HG02852 (cell line): ENCODE data around the gene HDGFL1.

ENCODE experiments used
- ATAC-seq: cut with Tn5 transposase; IDR thresholded peaks from one replicate; pipeline ENCODE4 v1.9.1; 2021; ENCODE audit warnings: mild to moderate bottlenecking, moderate library complexity; ENCODE audit not compliant: unreplicated experiment

Gene HDGFL1

GRCh38 chr6:22569281-22570184 is at the start of gene HDGFL1:
Gene HDGFL1 (plus strand): TSS chr6:22569566. CDS start chr6:22569576, 10 bp downstream.
- no peak for ATAC-seq

DNA sequence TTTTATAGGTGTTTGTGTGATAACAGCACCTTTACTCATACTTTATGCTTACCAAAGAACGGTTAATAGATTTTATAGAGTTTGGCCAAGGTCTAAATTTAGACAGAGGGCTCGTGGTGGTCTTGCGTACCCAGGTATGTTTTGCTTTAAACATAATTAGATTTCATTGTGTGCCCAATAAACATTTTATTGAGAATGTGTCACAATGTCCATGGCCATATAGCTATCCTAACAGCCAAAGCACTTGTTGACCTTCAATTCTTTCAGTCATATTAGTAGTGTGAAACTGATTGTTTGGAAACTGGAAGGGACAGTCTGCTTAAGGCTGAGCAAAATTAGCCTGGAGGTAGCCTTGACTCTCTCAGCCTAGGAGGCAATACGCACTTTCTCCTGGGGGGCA is 48.3 kb upstream of the HDGFL1 start:
- no peak for ATAC-seq

DNA sequence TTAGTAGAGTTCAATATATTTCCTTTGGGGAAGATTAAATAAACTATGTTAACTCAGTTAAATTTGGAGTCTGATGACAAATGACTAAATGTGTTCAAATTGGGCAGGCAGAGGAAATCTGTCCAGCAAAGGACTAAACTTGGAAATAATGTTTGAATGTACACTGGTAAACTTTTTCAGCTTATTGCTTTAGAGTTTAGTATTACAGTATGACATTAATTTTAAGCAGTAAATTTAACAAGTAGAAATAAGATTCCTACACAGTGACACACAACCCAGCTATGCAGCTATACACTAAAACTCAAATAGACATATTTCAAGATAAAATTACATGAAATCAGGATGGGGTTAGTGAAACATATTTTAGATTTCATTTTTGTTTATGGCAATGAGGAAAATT is 42.6 kb upstream of the HDGFL1 start:
- no peak for ATAC-seq

GRCh38 chr6:22529866-22530265 is 39.5 kb upstream of the HDGFL1 start:
- ATAC-seq = no peak

DNA sequence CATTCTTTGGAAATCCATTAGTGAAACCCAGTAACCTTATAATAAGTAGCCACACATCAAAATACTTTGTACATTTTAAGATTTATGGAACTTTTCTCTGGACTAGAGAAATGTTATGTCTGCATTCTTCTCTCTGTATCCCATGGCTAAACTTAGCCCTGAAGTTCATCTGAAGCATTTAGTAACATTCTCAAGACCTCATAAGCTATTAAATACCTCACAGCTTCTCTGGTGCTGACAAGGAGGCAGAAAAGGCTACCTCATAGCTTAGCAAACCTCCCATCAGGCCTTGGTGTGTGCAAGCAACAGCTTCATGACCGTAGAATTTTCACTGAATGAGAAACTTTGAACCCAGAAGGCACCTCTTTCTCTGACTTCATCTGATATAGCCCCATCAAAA is 38.9 kb upstream of the HDGFL1 start:
- no peak for ATAC-seq

- ATAC-seq = no peak
Measured at GRCh38 chr6:22536122-22536521, 33.2 kb upstream of the HDGFL1 start.

DNA sequence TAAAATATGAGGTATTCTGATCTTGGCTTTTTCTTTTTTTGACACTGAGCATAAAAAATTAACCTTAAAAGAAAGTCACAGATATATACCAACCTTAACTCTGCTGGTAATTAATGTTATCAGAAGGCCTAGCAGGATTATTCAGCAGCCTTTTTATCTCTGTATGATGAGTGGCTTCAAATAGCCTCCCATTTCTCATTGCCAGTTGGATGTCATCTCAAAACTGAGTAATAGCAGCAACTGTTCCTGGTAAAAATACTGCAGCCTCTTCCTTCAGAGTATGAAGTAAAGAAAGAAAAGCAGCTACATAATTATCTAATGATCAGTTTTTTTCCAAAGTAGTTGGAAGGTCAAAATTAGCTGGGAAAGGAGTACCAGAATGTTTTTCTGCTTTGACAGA is 24.9 kb upstream of the HDGFL1 start:
- no peak for ATAC-seq

DNA sequence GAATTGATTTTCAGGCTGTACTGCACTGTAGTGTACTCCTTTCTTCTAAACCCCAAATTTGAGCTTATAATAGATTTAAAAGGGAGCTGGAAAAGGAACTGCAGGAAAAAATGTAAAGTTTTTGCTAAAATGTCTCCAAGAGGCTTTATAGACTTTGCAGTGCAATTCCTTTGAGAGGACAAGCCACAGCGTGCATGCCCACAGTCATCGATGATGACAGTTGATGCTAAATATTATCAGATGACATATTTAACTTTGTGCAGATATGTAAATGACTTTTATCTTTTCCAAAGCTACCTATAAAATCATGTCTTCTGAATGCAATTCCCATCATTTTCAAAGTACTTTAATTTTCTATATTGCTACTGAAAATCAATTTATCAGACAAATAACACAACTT is 24.3 kb upstream of the HDGFL1 start:
- ATAC-seq = no peak

DNA sequence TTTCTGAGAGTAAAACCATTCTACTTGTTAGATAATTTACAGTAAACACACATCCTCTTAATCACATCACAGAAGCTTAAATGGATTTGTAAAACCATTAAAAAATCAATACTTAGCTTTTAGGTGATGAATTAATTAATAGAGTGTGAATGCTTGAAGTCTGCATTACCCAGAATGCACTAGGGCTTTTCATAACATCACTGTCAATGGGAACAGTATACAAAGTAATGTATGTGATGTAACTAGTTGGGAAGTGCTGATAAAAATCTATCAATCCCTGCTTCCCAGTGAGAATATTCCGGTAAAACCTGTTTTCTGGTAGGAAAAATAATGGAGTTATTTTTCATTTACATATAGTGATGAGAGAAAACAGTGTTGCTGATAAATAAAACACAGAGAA is 23.1 kb upstream of the HDGFL1 start:
- no peak for ATAC-seq

GRCh38 chr6:22550971-22551670 is 18.2 kb upstream of the HDGFL1 start:
- no peak for ATAC-seq

GRCh38 chr6:22556266-22556665 is 13.1 kb upstream of the HDGFL1 start:
- ATAC-seq = no peak

- ATAC-seq = no peak
Measured at GRCh38 chr6:22557007-22557406, 12.4 kb upstream of the HDGFL1 start.

DNA sequence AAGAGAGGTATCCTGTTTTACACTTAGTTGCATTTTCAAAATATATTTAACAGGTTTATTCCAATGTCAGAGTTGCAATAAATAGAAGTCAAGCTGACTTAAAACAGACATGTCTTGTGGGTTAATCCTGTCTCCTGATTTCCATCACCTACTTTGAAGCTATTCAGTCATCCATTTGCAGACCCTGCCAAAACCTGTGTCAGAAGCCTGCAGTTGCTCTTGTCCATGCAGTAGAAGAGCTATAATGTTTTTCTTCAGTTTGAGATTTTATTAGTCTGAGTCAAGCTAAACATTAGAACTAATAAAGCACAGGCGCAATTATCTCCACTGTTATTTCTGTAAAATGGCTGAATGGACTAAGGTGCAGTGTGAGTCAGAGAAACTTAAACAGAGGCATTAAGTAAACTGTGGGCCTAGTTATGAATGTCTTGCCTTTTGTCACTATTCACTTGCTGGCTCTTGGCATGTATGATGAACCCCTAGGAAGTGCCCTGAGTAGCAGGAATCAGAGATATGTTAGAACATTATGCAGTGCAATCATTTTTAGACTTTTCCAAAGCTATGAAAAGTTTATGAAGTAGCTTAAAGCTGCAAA is 11.0 kb upstream of the HDGFL1 start:
- no peak for ATAC-seq

DNA sequence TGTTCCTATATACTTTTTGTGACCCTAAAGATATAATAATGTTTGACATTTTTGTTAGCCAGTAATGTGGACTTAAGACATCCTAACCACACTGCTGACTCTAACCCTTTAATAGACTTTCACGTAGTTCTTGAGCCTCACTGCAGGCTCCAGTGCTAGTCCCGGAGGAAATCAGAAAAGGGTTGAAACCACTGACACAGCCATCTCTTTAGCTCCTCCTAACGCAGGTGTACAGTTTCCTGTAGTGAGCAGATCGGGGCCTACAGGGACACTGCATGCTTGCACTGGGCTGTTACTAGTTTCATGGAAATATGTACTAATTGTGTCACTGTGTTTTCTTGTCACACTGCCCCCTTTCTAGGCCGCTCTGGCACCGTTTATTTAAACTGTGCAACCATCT is 512 bp upstream of the HDGFL1 start:
- no peak for ATAC-seq

GRCh38 chr6:22570185-22570551 is 802 bp downstream of the HDGFL1 start:
- ATAC-seq = no peak

DNA sequence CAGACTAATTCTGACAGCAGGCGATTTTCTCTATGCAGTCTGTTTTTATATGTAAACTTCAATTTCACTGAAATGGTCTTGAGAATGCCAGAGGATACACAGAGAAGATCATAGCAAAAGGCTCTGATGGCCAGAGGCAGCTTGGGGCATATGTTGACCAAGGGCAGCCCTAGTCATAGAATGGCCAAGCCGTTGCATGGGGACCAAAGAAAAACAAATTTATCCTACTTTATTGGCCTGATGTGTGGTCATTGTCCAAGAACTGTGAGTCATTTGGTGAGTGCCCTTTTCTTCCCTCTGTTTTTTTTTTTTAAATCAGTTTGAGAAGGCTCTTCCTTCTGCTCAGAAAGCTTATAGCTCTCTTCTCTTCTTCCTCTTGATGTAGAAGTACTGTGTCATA is 5.8 kb downstream of the HDGFL1 start:
- no peak for ATAC-seq

GRCh38 chr6:22579439-22579838 is 10.1 kb downstream of the HDGFL1 start:
- ATAC-seq = no peak

DNA sequence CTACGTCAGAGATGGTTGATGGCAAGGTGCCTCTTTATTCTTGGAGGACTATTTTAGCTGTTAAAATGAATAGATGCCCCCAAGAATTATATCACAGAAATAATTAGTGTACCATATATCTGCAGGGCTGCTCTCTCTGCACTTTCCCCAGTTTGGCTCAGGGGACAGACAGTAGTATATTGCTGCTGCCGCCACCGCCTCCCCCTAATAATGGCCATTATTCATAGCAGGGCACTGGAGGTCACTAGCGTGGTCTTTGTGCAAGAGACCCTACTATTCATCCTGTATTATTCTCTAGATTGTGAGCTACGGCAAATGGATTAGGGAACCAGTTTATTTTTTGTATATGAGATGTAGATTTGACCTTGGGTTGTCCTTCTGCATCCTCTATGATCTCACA is 11.0 kb downstream of the HDGFL1 start:
- ATAC-seq = no peak

DNA sequence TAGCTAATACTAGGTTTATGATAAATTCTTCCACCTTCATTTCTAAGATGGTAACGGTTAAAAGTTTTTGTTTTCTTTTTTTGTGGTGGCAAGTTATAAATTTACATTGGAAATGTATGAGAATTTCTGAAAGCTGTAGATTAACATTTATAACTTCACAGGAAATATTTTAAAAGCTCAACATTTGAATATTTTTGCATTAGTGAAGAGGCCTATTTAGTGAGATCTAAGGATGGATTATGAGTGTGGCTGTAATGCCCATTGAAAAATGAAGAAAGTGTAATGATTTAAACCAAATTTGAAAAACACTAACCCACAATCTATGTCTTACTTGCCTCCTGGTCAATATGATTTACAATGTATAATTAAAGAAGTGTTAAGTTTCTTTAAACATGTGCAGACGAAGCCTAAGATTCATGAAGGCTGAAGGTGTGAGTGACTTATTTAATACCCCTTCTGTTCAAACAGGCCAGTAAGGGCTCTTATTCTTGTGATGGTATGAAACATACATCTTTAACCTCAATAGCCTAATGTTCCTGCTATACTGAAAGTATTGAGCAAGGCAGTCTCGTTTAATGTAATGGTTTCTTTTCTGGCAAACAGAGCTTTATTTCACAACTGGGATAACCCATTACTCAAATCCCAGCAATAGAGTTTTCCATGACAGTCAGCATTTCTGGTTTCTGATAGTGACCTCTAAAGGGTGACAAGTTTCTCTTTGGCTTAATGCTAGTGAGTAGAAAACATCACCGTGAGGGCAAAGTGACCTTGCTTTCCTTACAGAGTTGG is 13.2 kb downstream of the HDGFL1 start:
- ATAC-seq = no peak

DNA sequence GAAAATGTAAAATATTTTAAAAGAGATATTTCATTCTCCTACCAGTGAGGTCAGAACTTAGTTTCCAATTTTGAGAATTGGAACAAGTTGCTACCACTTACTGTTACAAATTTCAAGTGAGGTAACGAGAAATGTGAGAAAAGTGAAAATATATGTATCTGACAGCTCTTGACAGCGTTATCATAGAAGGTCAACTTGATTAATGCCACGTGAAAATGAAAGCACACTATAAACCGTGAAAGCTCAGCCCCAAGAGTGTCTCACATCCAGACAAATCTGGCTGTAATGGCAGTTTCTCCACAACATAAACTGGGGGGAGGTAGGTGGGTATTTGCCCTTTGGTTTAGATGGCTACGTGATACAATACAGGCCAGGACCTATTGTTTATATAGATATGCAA is 13.9 kb downstream of the HDGFL1 start:
- ATAC-seq = no peak

- ATAC-seq = no peak
Measured at GRCh38 chr6:22583927-22584326, 14.6 kb downstream of the HDGFL1 start.
